HG03575 (cell line): ENCODE results near the gene CCDC88C.
"Not testable (repeated sequence)": the region's sequence is repeated elsewhere in the genome, so short reads cannot be mapped to it uniquely, and the experiment has no call there.

Source experiments
- ATAC-seq: cut with Tn5 transposase; IDR thresholded peaks from one replicate; pipeline ENCODE4 v1.9.1; 2021; ENCODE audit not compliant: unreplicated experiment, insufficient number of reproducible peaks, low FRiP score; ENCODE audit errors: extremely low read depth

Gene CCDC88C

GRCh38 chr14:91229005-91229382 is 188.6 kb downstream of the CCDC88C start:
- no peak for ATAC-seq

GRCh38 chr14:91228112-91229004 is 189.3 kb downstream of the CCDC88C start:
- peak; percentile 61 for ATAC-seq

- ATAC-seq: no peak
Measured at GRCh38 chr14:91227183-91227628, 190.4 kb downstream of the CCDC88C start.

GRCh38 chr14:91226360-91226759 is 191.3 kb downstream of the CCDC88C start:
- not testable (repeated sequence) for ATAC-seq

- no peak for ATAC-seq
Measured at GRCh38 chr14:91225025-91225424, 192.6 kb downstream of the CCDC88C start.

GRCh38 chr14:91223028-91223783 is 194.4 kb downstream of the CCDC88C start:
- no peak for ATAC-seq
